Measurements from ENCODE around the gene TEX22.

The TEX22 gene

GRCh38 chr14:105461903-105462302 lies 63.6 kb downstream of the TEX22 start:
- H3K27ac ChIP-seq (ENCODE audit: insufficient read depth in 1 of 2, low read depth in 1 of 2, low read length in 2 of 2, poor library complexity in 1 of 2, severe bottlenecking in 2 of 2) = no peak overlapping the region
- no peaks in the 10 kb centered on the region for H3K27me3 ChIP-seq (replicated peaks in 2 of 5; ENCODE audit: control insufficient read depth in 4 of 5, insufficient read depth in 5 of 5, low read length in 4 of 5)
- H3K9me3 ChIP-seq (ENCODE audit: control extremely low read depth in 1 of 5, control insufficient read depth in 4 of 5, insufficient read depth in 2 of 5, low read depth in 1 of 5, low read length in 4 of 5) = no peaks in the 10 kb centered on the region
- CTCF ChIA-PET = no interaction called here
- no peak overlapping the region for H3K4me3 ChIP-seq (ENCODE audit: control insufficient read depth in 1 of 7, extremely low read depth in 1 of 7, insufficient read depth in 4 of 7, low read depth in 2 of 7, low read length in 6 of 7)
- H3K4me1 ChIP-seq (ENCODE audit: control extremely low read depth in 1 of 4, control insufficient read depth in 4 of 4, insufficient read depth in 4 of 4, low read length in 3 of 4) = no peaks in the 10 kb centered on the region
- no peak for DNase-seq
- POLR2A ChIA-PET = no interaction called here
- peaks cover 7 to 76% (median 57%) of the 10 kb centered on the region in 4 experiments for H3K36me3 ChIP-seq (ENCODE audit: control insufficient read depth in 4 of 4, insufficient read depth in 4 of 4, low read length in 3 of 4)
- WGBS (ENCODE audit: insufficient coverage) = 95% methylated on average over 18 of the region's 18 CpGs
